HG02852 (cell line): ENCODE results near the gene HLA-DOA.

ENCODE experiments used
- ATAC-seq: cut with Tn5 transposase; IDR thresholded peaks from one replicate; pipeline ENCODE4 v1.9.1; 2021; ENCODE audit warnings: mild to moderate bottlenecking, moderate library complexity; ENCODE audit not compliant: unreplicated experiment

HLA-DOA gene

GRCh38 chr6:32968093-32968866, 41.1 kb downstream of the HLA-DOA start, which contains the start of gene BRD2:
Gene BRD2, plus strand, starts transcription at chr6:32968594. Its CDS starts 4,305 bp downstream, at chr6:32972899.
- ATAC-seq = peak; percentile 28

GRCh38 chr6:32967151-32968091, 42.0 kb downstream of the HLA-DOA start:
- ATAC-seq = no peak

- ATAC-seq = no peak
These were observed 44.6 kb downstream of the HLA-DOA start for GRCh38 chr6:32964776-32965175.

- no peak for ATAC-seq
These were observed 45.5 kb downstream of the HLA-DOA start for GRCh38 chr6:32963866-32964265.

DNA sequence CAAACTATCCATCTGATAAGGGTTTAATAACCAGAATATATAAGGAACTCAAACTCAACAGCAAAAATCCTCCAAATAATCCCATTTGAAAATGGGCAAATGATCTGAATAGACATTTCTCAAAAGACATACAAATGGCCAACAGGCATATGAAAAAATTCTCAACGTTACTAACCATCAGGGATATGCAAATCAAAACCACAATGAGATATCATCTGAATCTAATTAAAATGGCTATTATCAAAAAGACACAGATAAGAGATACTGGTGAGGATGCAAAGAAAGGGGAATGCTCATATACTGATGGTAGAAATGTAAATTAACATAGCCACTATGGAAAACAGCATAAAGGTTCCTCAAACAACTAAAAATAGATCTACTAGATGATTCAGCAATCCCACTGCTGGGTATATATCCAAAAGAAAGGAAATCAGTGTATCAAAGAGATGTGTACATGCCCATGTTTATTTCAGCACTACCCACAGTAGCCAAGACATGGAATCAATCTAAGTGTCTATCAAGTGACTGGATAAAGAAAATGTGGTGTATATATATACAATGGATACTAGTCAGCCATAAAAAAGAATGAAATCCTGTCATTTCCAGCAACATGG, 47.1 kb downstream of the HLA-DOA start:
- no peak for ATAC-seq

GRCh38 chr6:32960563-32960962, 48.8 kb downstream of the HLA-DOA start:
- no peak for ATAC-seq

- ATAC-seq = no peak
These were observed 53.2 kb downstream of the HLA-DOA start for GRCh38 chr6:32956176-32956575.

DNA sequence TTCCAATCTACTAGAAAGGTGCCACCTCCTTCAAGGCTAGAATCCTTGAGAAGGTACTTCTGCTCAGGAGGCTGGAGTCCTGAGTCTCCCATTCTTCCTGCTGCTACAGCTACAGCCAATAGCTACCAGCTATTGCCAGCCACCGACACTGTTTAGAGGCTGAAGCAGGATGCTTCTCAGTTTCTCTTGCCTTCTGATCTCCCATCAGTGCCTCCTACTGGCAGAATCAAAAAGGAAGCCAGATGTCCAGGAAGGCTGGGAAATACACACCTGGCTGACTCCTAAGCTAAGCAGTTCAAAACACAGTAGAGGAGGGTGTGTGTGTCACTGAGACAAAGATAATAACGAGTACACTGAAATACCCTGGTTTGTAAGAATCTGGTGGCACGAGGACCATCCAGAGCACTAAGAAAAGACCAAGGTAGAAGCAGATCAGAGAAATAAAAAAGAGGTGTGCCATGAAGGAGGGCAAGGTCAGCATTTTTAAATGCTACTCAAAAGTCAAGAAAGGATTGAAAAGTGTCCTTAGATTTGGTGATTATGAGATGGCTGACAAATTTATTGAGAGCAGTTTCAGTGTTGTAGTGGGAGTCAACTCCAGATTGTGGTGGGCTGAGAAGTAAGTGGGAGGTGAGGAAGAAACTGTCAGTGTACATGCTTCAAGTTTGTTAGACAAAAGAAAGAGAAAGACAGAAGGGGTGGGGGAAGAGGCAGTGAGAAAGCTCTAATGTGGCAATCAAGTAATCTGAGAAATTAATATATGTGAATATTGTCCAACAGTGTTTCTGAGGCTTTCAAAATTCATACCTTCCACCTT, 54.2 kb downstream of the HLA-DOA start:
- ATAC-seq = no peak

DNA sequence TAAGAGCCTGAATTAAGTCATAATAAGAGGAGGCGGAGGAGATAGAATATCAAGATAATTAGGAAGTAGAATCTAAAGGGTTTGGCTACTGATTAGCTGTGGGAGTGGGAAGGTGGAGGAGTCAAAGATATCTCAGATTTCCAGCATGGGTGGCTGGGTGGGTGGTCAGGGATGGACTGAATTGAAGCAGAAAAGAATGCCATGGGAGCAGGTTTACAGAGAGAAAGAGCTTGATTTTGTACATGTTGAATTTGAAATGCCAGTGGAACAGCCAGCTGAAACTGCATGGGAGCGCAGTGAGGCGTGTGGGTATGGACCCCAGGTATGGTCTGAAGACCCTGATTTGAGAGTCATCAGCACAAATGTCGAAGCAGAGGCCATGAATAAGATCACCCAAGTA, 55.1 kb downstream of the HLA-DOA start:
- ATAC-seq = no peak
